ENCODE results near the gene PRDM16.

GRCh38 chr1:3433076-3433475 lies 364.1 kb downstream of the PRDM16 start:
- TF ChIP-seq CTCF (IDR thresholded peaks at IDR 0.05) (no peak), POLR2A (IDR thresholded peaks at IDR 0.05) (no peak)

Data from uterus (tissue), 2 donors.